Tibial artery (tissue), 4 donors: ENCODE measurements around the gene ZNF17.

Source experiments
- DNase-seq, 2 donors: peaks; one replicate each; pipeline ENCODE4 v3.0.0-alpha.2; 2019
- H3K27ac ChIP-seq, 2 donors: fragments of 200-600 bp; sonication (generic) in 1 of 2; 1 replicate in 1 of 2; 2 replicates in 1 of 2; pipeline ENCODE4 v1.5.1; 2018 to 2019; ENCODE audit warnings: mild to moderate bottlenecking in 1 of 2
- H3K27me3 ChIP-seq, 2 donors: fragments of 200-600 bp; sonication (generic) in 1 of 2; one replicate each; pipeline versions ENCODE4 v1.5.1 to v1.6.0; 2016 to 2019
- H3K36me3 ChIP-seq, 3 donors: fragments of 200-600 bp; sonication (generic) in 2 of 3; one replicate each; pipeline ENCODE4 v1.5.1; 2016 to 2019; ENCODE audit warnings: mild to moderate bottlenecking in 2 of 3
- H3K4me1 ChIP-seq, 4 donors: fragments of 200-600 bp; sonication (generic) in 2 of 4; 1 replicate in 3 of 4; 2 replicates in 1 of 4; pipeline ENCODE4 v1.5.1; 2016 to 2019
- H3K4me3 ChIP-seq, 2 donors: fragments of 200-600 bp; sonication (generic) in 1 of 2; 1 replicate in 1 of 2; 2 replicates in 1 of 2; pipeline ENCODE4 v1.5.1; 2018 to 2019; ENCODE audit warnings: mild to moderate bottlenecking in 2 of 2
- H3K9me3 ChIP-seq, 3 donors: fragments of 200-600 bp; sonication (generic) in 1 of 3; one replicate each; pipeline ENCODE4 v1.5.1; 2016 to 2019
- intact Hi-C: fragments of 100-400 bp; cut with DNase I; formaldehyde crosslinking; loops from one replicate; pipeline ENCODE4 v1.15.0; 2023; ENCODE audit warnings: low total_unique reads
- TF ChIP-seq, protein P1 (sequence below), 2 experiments: fragments of 200-600 bp in 1 of 2; fragments of 450-650 bp in 1 of 2; IDR thresholded peaks; one replicate each; pipeline ENCODE4 v1.5.1; 2017 to 2019; ENCODE audit warnings: antibody characterized with exemption in 2 of 2, mild to moderate bottlenecking in 1 of 2, moderate library complexity in 1 of 2

Gene ZNF17

DNA sequence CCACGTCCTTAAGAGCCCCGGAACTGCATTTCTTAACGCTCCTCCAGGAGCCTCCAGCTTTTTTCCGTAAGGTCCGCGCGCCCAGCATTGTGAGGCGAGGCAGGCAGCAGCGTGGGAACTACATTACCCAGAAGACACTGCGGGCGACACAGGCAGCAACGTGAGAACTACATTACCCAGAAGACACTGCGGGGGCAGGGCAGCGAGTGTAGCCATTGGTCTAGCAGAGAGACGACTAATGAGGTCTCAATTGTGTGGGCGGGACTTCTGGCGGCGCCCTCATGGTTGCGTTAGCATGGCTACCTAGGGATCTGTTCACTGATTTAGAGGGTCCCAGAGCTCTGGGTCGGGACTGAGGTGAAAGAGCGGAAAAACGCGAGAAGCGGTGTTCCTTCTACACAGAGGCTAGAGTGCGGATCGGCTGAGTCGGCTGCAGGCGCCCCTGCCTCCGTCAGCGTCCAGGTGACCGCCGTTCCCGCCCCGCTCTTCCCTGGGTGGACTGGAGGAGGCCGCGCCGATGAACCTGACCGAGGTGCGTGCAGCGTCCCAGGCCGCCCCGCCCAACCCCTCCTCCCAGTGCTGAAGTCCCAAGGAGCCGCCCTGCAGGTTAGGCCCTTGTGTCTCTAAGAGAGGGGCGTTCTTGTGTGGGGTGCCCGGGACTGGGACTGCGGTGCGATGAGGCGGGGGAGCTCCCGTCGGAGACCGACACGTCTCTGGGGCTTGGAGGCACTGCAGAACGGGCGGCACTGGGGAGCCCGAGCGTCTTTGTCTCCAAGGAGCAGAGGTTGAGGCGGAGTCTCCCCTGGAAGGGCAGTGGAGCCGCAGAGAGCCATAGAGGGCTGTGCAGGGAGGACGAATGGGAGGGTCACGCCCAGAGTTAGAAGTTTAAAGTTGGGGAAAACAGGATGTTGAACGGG lies 24.4 kb downstream of the ZNF17 start, which contains the start of gene ZNF749:
ZNF749 (plus strand) TSS at position 264 of the 917 bp plus-strand sequence; CDS start at position 518, 254 bp downstream.
- DNase-seq: peak; percentile 99 to 100
- intact Hi-C loops: loop anchor here (5.0 kb wide), 1 partner anchor 1118 kb away; no protein-coding TSS in a partner anchor
- peak within 1 kb of the TSS; percentile 75 to 85 for H3K4me3 ChIP-seq
- peak within 1 kb of the TSS; percentile 61 to 70 for H3K27ac ChIP-seq
- no peaks in the 10 kb centered on the region for H3K27me3 ChIP-seq
- TF ChIP-seq, protein P1, sequence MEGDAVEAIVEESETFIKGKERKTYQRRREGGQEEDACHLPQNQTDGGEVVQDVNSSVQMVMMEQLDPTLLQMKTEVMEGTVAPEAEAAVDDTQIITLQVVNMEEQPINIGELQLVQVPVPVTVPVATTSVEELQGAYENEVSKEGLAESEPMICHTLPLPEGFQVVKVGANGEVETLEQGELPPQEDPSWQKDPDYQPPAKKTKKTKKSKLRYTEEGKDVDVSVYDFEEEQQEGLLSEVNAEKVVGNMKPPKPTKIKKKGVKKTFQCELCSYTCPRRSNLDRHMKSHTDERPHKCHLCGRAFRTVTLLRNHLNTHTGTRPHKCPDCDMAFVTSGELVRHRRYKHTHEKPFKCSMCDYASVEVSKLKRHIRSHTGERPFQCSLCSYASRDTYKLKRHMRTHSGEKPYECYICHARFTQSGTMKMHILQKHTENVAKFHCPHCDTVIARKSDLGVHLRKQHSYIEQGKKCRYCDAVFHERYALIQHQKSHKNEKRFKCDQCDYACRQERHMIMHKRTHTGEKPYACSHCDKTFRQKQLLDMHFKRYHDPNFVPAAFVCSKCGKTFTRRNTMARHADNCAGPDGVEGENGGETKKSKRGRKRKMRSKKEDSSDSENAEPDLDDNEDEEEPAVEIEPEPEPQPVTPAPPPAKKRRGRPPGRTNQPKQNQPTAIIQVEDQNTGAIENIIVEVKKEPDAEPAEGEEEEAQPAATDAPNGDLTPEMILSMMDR (IDR thresholded peaks at IDR 0.05): no peak
- peaks cover 0 to 20% (median 11%) of the 10 kb centered on the region in 4 donors for H3K4me1 ChIP-seq
- H3K9me3 ChIP-seq: peaks cover 0 to 18% (median 16%) of the 10 kb centered on the region in 3 donors
- H3K36me3 ChIP-seq: peaks cover 22 to 26% (median 26%) of the 10 kb centered on the region in 3 donors

DNA sequence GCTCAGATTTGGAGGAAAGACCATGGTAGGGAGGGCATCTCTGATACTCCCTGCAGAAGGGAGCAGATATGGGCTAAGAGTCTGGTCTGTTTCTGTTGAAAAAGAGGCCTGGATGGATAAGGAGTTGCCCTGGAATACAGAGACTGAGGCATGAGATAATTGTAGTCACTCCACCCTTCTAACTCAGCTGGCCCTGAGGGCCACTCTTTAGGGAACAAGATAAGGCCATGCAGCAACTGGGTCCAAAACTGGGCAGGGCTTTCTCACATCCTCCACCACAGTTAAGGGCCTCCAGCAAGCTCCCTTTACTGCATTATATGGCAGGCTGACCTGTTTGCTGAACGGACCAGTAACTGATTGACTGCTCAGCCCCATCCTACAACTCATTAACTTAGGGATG lies 25.5 kb downstream of the ZNF17 start:
- peaks cover 0 to 29% (median 21%) of the 10 kb centered on the region in 3 donors for H3K9me3 ChIP-seq
- DNase-seq: no peak
- peaks cover 26 to 37% (median 35%) of the 10 kb centered on the region in 3 donors for H3K36me3 ChIP-seq
- H3K27ac ChIP-seq: no peak overlapping the region
- no peaks in the 10 kb centered on the region for H3K27me3 ChIP-seq
- no peak overlapping the region for H3K4me3 ChIP-seq
- TF ChIP-seq, protein P1 (IDR thresholded peaks at IDR 0.05): no peak
- peaks cover 0 to 20% (median 11%) of the 10 kb centered on the region in 4 donors for H3K4me1 ChIP-seq
- intact Hi-C loops: loop anchor here (5.0 kb wide), 1 partner anchor 1119 kb away; no protein-coding TSS in a partner anchor

DNA sequence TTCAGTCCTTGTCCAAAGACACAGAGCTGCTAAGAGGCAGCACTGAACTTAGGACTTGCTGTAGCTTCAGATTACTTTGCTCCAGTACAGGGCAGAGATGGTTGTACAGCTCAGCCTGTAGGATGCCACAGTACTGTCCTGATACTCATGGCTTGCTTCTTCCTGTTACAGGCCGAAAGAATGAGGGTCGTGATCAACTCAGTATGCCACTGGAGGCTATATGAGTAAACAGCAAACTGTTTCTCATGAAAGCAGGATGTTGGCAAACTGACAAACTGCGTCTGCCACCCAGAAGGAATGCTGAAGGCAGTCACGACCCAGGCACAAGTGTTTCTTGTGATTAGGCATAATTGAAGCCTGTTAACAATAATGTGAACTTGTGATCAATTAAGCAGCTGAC lies 27.0 kb downstream of the ZNF17 start:
- Histone ChIP-seq H3K27me3 (no peaks in the 10 kb centered on the region), H3K4me1 (peaks cover 0 to 20% (median 11%) of the 10 kb centered on the region in 4 donors), H3K36me3 (peaks cover 39 to 53% (median 50%) of the 10 kb centered on the region in 3 donors), H3K27ac (no peak overlapping the region), H3K4me3 (no peak overlapping the region), H3K9me3 (peaks cover 0 to 44% (median 34%) of the 10 kb centered on the region in 3 donors)
- DNase-seq: no peak
- TF ChIP-seq, protein P1 (IDR thresholded peaks at IDR 0.05): no peak
- intact Hi-C loops: loop anchor here (5.0 kb wide), 1 partner anchor 1121 kb away; no protein-coding TSS in a partner anchor

DNA sequence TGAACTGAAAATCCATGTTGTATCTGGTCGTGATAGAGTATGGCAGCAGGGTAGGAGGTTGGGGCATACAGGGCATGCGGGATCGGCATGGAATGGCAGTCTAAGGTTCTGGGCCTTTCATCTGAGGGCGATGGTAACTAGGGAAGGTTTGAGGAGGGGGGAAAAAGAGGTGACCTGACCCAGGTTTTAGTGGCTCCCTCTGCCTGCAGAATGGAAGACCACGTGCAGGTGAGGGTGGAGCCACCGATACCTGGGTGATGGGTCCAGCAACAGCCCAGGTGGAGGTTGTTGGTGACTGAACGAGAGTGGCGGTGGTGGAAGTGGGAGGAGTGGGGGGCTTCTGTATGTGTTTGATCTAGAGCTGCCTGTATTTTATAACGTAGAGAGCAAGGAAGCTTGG lies 28.0 kb downstream of the ZNF17 start:
- DNase-seq: no peak
- Histone ChIP-seq H3K4me1 (peaks cover 0 to 20% (median 11%) of the 10 kb centered on the region in 4 donors), H3K27me3 (no peaks in the 10 kb centered on the region), H3K27ac (no peak overlapping the region), H3K4me3 (no peak overlapping the region), H3K36me3 (peaks cover 49 to 63% (median 60%) of the 10 kb centered on the region in 3 donors), H3K9me3 (peaks cover 4 to 54% (median 44%) of the 10 kb centered on the region in 3 donors)
- TF ChIP-seq, protein P1 (IDR thresholded peaks at IDR 0.05): no peak
- intact Hi-C loops: loop anchor here (5.0 kb wide), 1 partner anchor 1122 kb away; no protein-coding TSS in a partner anchor

DNA sequence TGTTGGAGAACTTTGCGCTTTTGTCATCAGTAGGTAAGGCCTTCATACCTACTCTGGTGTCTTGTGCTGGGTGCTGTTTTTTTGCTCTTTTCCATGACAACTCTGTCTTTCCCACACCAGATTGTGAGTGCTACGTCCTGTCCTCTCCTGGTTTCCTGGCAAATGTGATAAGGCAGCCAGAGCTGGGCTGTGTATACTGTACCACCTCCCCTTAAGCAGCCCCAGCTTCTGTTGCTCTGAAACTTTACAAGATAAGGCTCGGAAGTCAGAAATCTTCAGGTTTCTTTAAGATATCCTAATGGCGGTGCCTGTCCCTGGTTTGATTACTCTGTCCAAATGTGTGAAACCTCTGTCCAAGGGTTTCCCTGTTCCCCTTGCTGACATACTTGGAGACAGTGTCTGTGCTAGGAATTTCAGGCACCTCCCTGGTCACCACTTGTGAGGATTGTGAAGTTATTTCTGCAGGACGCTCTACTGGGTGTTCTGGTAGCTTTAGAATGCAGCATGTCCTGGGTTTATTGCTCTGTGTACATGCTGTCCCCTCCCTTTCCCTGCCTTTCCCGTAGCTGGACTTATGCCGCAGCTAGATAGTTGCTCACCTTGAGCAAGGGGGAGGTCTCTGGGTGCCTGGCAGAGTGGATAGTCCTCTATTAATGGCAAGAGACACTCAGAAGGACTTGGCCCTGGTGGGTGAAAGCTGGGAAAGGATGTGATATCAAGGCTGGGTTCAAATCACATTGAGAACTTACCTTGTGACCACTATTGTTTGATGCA lies 31.2 kb downstream of the ZNF17 start:
- DNase-seq: no peak
- H3K9me3 ChIP-seq: peaks cover 7 to 86% (median 71%) of the 10 kb centered on the region in 3 donors
- peaks cover 79 to 88% (median 85%) of the 10 kb centered on the region in 3 donors for H3K36me3 ChIP-seq
- H3K27me3 ChIP-seq: no peaks in the 10 kb centered on the region
- no peak overlapping the region for H3K27ac ChIP-seq
- TF ChIP-seq, protein P1 (IDR thresholded peaks at IDR 0.05): no peak
- no peak overlapping the region for H3K4me3 ChIP-seq
- intact Hi-C loops: no loop called here
- H3K4me1 ChIP-seq: no peaks in the 10 kb centered on the region
